ENCODE data around the gene TACSTD2. TPM values are rescaled to one million over a fixed set of nuclear protein-coding genes. Genes with fewer than 3 reads are reported as not detected.
A peak's percentile ranks its signal among the peaks of the same experiment; 100 is the strongest.
"Not testable (repeated sequence)": the region's sequence is repeated elsewhere in the genome, so short reads cannot be mapped to it uniquely, and the experiment has no call there.

TACSTD2 gene
- total and polyA plus RNA-seq, 9 donors: 0.35 to 132 (median 4.9) TPM

GRCh38 chr1:58584082-58584895, 7.2 kb upstream of the TACSTD2 start:
- Histone ChIP-seq H3K27ac (peak overlapping the region in 1 of 2 donors; percentile 23), H3K27me3 (no peaks in the 10 kb centered on the region), H3K4me1 (ENCODE audit: insufficient read depth) (peaks cover 13% of the 10 kb centered on the region), H3K4me3 (no peak overlapping the region), H3K36me3 (no peaks in the 10 kb centered on the region), H3K9me3 (no peaks in the 10 kb centered on the region)
- no peak for TF ChIP-seq EP300 (IDR thresholded peaks at IDR 0.05)
- TF ChIP-seq POLR2A (IDR thresholded peaks at IDR 0.05): no peak
- TF ChIP-seq CTCF (IDR thresholded peaks at IDR 0.05): no peak
- intact Hi-C loops (cut with DNase I): no loop called here
- peak; percentile 46 to 73 (median 61) for DNase-seq
- WGBS, 3 donors: 6 to 14% (median 8%) methylated on average over 8 of the region's 8 CpGs

- Histone ChIP-seq H3K4me3 (no peak overlapping the region), H3K27ac (no peak overlapping the region), H3K9me3 (no peaks in the 10 kb centered on the region), H3K27me3 (no peaks in the 10 kb centered on the region), H3K36me3 (no peaks in the 10 kb centered on the region), H3K4me1 (ENCODE audit: insufficient read depth) (peaks cover 13% of the 10 kb centered on the region)
- intact Hi-C loops (cut with DNase I): no loop called here
- DNase-seq: no peak
- no peak for TF ChIP-seq POLR2A (IDR thresholded peaks at IDR 0.05)
- TF ChIP-seq EP300 (IDR thresholded peaks at IDR 0.05): no peak
- TF ChIP-seq CTCF (IDR thresholded peaks at IDR 0.05): no peak
- WGBS, 3 donors: 38 to 44% (median 44%) methylated on average over 1 of the region's 1 CpG
These were observed 6.4 kb upstream of the TACSTD2 start for GRCh38 chr1:58583496-58583895.

- DNase-seq; intact Hi-C loops (cut with DNase I); H3K27me3 ChIP-seq; H3K4me3 ChIP-seq; H3K9me3 ChIP-seq; H3K36me3 ChIP-seq; H3K27ac ChIP-seq: not testable (repeated sequence)
- H3K4me1 ChIP-seq (ENCODE audit: insufficient read depth): peaks cover 13% of the 10 kb centered on the region
- WGBS, 3 donors: 70 to 93% (median 92%) methylated on average over 1 of the region's 1 CpG
These were observed 5.1 kb upstream of the TACSTD2 start for GRCh38 chr1:58582143-58582542.

GRCh38 chr1:58581641-58582040, 4.6 kb upstream of the TACSTD2 start:
- no peaks in the 10 kb centered on the region for H3K27me3 ChIP-seq
- intact Hi-C loops (cut with DNase I): no loop called here
- H3K36me3 ChIP-seq: no peaks in the 10 kb centered on the region
- DNase-seq: no peak
- H3K4me1 ChIP-seq (ENCODE audit: insufficient read depth): peaks cover 14% of the 10 kb centered on the region
- H3K27ac ChIP-seq: no peak overlapping the region
- 38 to 57% (median 53%) methylated on average over 2 of the region's 2 CpGs for WGBS, 3 donors
- TF ChIP-seq EP300 (IDR thresholded peaks at IDR 0.05): no peak
- no peak for TF ChIP-seq POLR2A (IDR thresholded peaks at IDR 0.05)
- TF ChIP-seq CTCF (IDR thresholded peaks at IDR 0.05): no peak
- H3K4me3 ChIP-seq: no peak overlapping the region
- no peaks in the 10 kb centered on the region for H3K9me3 ChIP-seq

- intact Hi-C loops (cut with DNase I): no loop called here
- no peak for TF ChIP-seq POLR2A (IDR thresholded peaks at IDR 0.05)
- H3K4me3 ChIP-seq: no peak overlapping the region
- no peak overlapping the region for H3K27ac ChIP-seq
- H3K36me3 ChIP-seq: no peaks in the 10 kb centered on the region
- no peaks in the 10 kb centered on the region for H3K27me3 ChIP-seq
- 11 to 12% (median 11%) methylated on average over 1 of the region's 1 CpG for WGBS, 3 donors
- H3K9me3 ChIP-seq: no peaks in the 10 kb centered on the region
- peaks cover 18% of the 10 kb centered on the region for H3K4me1 ChIP-seq (ENCODE audit: insufficient read depth)
- DNase-seq: no peak
These were observed 3.1 kb upstream of the TACSTD2 start for GRCh38 chr1:58580186-58580585.

All from ovary (tissue), 9 donors.